ENCODE data around the gene AVPR1B. TPM values are rescaled to one million over a fixed set of nuclear protein-coding genes. Genes with fewer than 3 reads are reported as not detected.

Gene AVPR1B
- total RNA-seq, 1 experiment from 2014 or later, result not detected

GRCh38 chr1:206070627-206071304, 46.4 kb downstream of the AVPR1B start:
- H3K27me3 Mint-ChIP-seq (ENCODE audit: low read depth), result peaks cover 4% of the 10 kb centered on the region
- Histone ChIP-seq H2BK5ac (ENCODE audit: insufficient read length, low read length) (no peak overlapping the region), H3K4me1 (ENCODE audit: insufficient read depth, low read length) (peaks cover 2% of the 10 kb centered on the region; the same call in 1 of the 2 replicates), H3K18ac (ENCODE audit: insufficient read length, low read depth, low read length) (no peak overlapping the region), H2AK5ac (ENCODE audit: insufficient read length, low read length) (no peak overlapping the region), H3K9ac (ENCODE audit: extremely low read depth, insufficient read length, low read length) (no peak overlapping the region), H3K23ac (ENCODE audit: insufficient read length, low read depth, low read length) (no peak overlapping the region), H3K27me3 (ENCODE audit: insufficient read depth, low read length) (no peaks in the 10 kb centered on the region), H3K79me1 (ENCODE audit: insufficient read depth, low read depth, low read length, poor library complexity, severe bottlenecking) (no peaks in the 10 kb centered on the region), H4K5ac (ENCODE audit: insufficient read length, low read depth, low read length) (no peak overlapping the region), H3K4me2 (ENCODE audit: insufficient read depth, insufficient read length, low read length) (no peak overlapping the region), H3K4ac (ENCODE audit: low read depth, low read length) (no peak overlapping the region), H2BK12ac (ENCODE audit: insufficient read length, low read depth, low read length) (no peak overlapping the region), H3K14ac (ENCODE audit: insufficient read depth, low read length) (no peak overlapping the region), H2BK15ac (ENCODE audit: low read depth, low read length) (no peak overlapping the region), H4K8ac (replicated peaks; ENCODE audit: insufficient read length, low read depth, low read length) (no peak overlapping the region), H3K27ac (ENCODE audit: insufficient read length, low read depth, low read length) (no peak overlapping the region), H2AFZ (ENCODE audit: low read length) (no peak overlapping the region), H3K56ac (ENCODE audit: insufficient read length, low read depth, low read length) (no peak overlapping the region), H3T11ph (ENCODE audit: low read length) (no peak overlapping the region), H4K20me1 (ENCODE audit: control insufficient read depth, insufficient read depth, insufficient read length) (no peaks in the 10 kb centered on the region), H3K9me3 (ENCODE audit: control insufficient read depth, low read depth, low read length) (no peaks in the 10 kb centered on the region), H2BK20ac (ENCODE audit: low read depth, low read length, poor library complexity, severe bottlenecking) (no peak overlapping the region), H3K23me2 (ENCODE audit: insufficient read length, low read depth, low read length, poor library complexity, severe bottlenecking) (no peaks in the 10 kb centered on the region), H3K79me2 (ENCODE audit: insufficient read depth, low read length) (no peaks in the 10 kb centered on the region), H2BK120ac (ENCODE audit: low read depth, low read length, poor library complexity, severe bottlenecking) (no peak overlapping the region), H4K91ac (ENCODE audit: insufficient read length, low read depth, low read length) (no peak overlapping the region)
- H3K4me1 Mint-ChIP-seq, result peaks cover 5 to 20% of the 10 kb centered on the region in 2 experiments
- no CpG with 5 or more reads among the region's 9 CpGs for WGBS (ENCODE audit: extremely low coverage, insufficient read length, low lambda C conversion rate)
- no peak overlapping the region for H3K27ac Mint-ChIP-seq
- H3K4me3 Mint-ChIP-seq, result no peak overlapping the region
- no peak for DNase-seq
- H3K9me3 Mint-ChIP-seq, result no peaks in the 10 kb centered on the region
- no peak for TF ChIP-seq CTCF (conservative IDR thresholded peaks at IDR 0.05)
- H3K36me3 Mint-ChIP-seq (ENCODE audit: insufficient read depth in 1 of 3, low read depth in 3 of 3), result no peaks in the 10 kb centered on the region
